ENCODE results near the gene HRK.

- TF ChIP-seq CTCF (IDR thresholded peaks at IDR 0.05; ENCODE audit: borderline replicate concordance, extremely low read depth, low read length, poor library complexity, severe bottlenecking) (no peak), EZH2 (IDR thresholded peaks at IDR 0.05; ENCODE audit: borderline replicate concordance, low read depth, low read length, severe bottlenecking) (no peak)
Measured at GRCh38 chr12:116849216-116849615, 32.0 kb downstream of the HRK start.
